ENCODE data around the gene AURKA. TPM values are rescaled to one million over a fixed set of nuclear protein-coding genes. Genes with fewer than 3 reads are reported as not detected.

AURKA gene
- total RNA-seq, 1 donor from 2014 or later: 14.3 TPM

DNA sequence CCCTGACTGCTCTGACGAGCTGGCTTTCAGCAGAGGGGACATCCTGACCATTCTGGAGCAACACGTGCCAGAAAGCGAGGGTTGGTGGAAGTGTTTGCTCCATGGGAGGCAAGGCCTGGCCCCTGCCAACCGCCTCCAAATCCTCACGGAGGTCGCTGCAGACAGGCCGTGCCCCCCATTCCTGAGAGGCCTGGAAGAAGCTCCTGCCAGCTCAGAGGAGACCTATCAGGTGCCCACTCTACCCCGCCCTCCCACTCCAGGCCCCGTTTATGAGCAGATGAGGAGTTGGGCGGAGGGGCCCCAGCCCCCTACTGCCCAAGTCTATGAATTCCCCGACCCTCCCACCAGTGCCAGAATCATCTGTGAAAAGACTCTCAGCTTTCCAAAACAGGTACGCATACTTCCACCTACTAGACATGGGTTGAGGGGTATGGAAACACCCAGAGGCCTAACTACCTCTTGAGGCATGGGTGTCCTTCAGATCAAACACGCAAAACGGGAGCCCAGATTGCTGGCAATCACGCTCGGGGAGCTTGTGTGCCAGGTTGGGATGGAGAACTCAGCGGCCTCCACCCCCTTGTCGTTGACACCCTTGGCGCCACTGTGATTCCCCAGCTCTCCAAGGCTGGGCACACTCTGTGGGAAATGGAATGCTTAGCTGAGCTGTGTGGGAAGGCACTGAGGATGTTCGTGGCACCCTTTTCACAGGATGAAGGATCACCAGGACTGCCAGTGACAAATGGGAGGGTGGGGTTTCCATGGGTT, 45.4 kb upstream of the AURKA start:
- TF ChIP-seq CTCF (IDR thresholded peaks at IDR 0.05; ENCODE audit: unreplicated experiment): no peak
- DNase-seq (ENCODE audit: low spot score): no peak
- Mint-ChIP-seq H3K27ac (ENCODE audit: unreplicated experiment) (no peak overlapping the region), H3K9me3 (ENCODE audit: unreplicated experiment) (no peaks in the 10 kb centered on the region), H3K4me3 (ENCODE audit: unreplicated experiment) (no peak overlapping the region), H3K27me3 (ENCODE audit: unreplicated experiment) (peaks cover 1% of the 10 kb centered on the region), H3K4me1 (ENCODE audit: unreplicated experiment) (peaks cover 13% of the 10 kb centered on the region), H3K36me3 (ENCODE audit: low read depth, unreplicated experiment) (no peaks in the 10 kb centered on the region)

DNA sequence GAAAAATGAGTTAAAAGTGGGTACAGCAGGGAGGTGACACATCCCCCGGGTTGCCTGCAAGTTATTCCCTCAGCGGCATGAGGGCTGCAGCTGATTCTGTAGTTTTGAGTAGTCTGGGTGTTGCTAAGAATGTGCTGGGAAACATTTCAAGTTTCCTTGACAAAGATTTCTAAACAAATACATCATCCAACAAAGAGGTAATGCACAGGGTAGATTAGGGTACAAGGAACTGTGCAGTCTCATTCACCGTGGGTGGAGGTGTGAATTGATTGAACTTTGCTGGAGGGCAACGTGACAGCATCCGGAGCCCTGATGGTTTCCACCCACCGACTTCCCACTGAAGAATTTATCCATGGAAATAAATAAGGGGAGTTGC, 41.9 kb upstream of the AURKA start:
- Mint-ChIP-seq H3K9me3 (ENCODE audit: unreplicated experiment) (no peaks in the 10 kb centered on the region), H3K4me1 (ENCODE audit: unreplicated experiment) (peaks cover 10% of the 10 kb centered on the region), H3K36me3 (ENCODE audit: low read depth, unreplicated experiment) (peaks cover 4% of the 10 kb centered on the region), H3K4me3 (ENCODE audit: unreplicated experiment) (no peak overlapping the region), H3K27me3 (ENCODE audit: unreplicated experiment) (peaks cover 3% of the 10 kb centered on the region), H3K27ac (ENCODE audit: unreplicated experiment) (no peak overlapping the region)
- TF ChIP-seq CTCF (IDR thresholded peaks at IDR 0.05; ENCODE audit: unreplicated experiment): no peak
- DNase-seq (ENCODE audit: low spot score): no peak

DNA sequence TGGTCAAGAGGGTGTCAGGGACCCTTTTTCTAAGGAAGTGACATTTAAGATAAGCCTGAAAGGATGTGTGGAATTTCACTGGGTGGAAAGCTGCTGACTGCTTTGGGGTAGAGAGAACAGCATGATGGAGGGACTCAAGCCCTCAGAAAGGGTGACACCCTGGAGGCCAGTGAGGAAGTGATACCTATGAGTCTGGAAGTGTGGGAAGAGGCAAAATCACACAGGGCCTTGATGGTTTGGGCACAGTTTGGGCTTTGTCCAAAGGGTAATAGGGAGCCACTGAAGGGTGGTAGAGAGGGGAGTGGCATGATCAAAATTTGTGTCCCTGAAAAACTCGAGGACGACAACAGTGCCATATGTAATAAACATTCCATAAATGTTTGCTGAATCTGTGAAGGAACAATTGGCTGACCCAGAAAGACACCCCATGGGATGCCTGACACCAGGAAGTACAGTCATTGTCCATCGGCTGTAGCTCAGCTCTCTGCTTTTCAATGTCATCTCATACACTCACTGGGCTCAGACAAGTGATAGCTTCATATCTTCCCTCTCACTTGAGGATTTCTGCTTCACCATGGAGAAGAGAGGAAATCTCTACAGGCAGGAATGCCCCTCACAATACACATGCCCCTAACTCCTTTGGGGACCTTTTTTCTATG, 41.3 kb upstream of the AURKA start:
- no peaks in the 10 kb centered on the region for H3K9me3 Mint-ChIP-seq (ENCODE audit: unreplicated experiment)
- TF ChIP-seq CTCF (IDR thresholded peaks at IDR 0.05; ENCODE audit: unreplicated experiment): no peak
- H3K27me3 Mint-ChIP-seq (ENCODE audit: unreplicated experiment): peaks cover 3% of the 10 kb centered on the region
- H3K4me3 Mint-ChIP-seq (ENCODE audit: unreplicated experiment): no peak overlapping the region
- peaks cover 4% of the 10 kb centered on the region for H3K36me3 Mint-ChIP-seq (ENCODE audit: low read depth, unreplicated experiment)
- DNase-seq (ENCODE audit: low spot score): no peak
- H3K27ac Mint-ChIP-seq (ENCODE audit: unreplicated experiment): no peak overlapping the region
- peaks cover 10% of the 10 kb centered on the region for H3K4me1 Mint-ChIP-seq (ENCODE audit: unreplicated experiment)

GRCh38 chr20:56431471-56431870, 39.5 kb upstream of the AURKA start:
- H3K4me3 Mint-ChIP-seq (ENCODE audit: unreplicated experiment): no peak overlapping the region
- peaks cover 16% of the 10 kb centered on the region for H3K4me1 Mint-ChIP-seq (ENCODE audit: unreplicated experiment)

More at GRCh38 chr20:56431471-56431870, 39.5 kb upstream of the AURKA start:
- no peak for DNase-seq (ENCODE audit: low spot score)
- H3K9me3 Mint-ChIP-seq (ENCODE audit: unreplicated experiment): no peaks in the 10 kb centered on the region
- H3K36me3 Mint-ChIP-seq (ENCODE audit: low read depth, unreplicated experiment): peaks cover 4% of the 10 kb centered on the region
- no peak overlapping the region for H3K27ac Mint-ChIP-seq (ENCODE audit: unreplicated experiment)
- peaks cover 3% of the 10 kb centered on the region for H3K27me3 Mint-ChIP-seq (ENCODE audit: unreplicated experiment)
- no peak for TF ChIP-seq CTCF (IDR thresholded peaks at IDR 0.05; ENCODE audit: unreplicated experiment)

All from endothelial cell (in vitro differentiated cells).